GM10248 (cell line): ENCODE data around the gene TNFRSF8.

ENCODE experiments used
- CTCF ChIA-PET: fragments of 300-600 bp; sonication (Branson Sonifier 250); formaldehyde crosslinking; extraction: SDS; loops from one replicate; lab custom pipeline; 2021; ENCODE audit warnings: antibody characterized with exemption; lab: Yijun Ruan, JAX
- POLR2A ChIA-PET: fragments of 350-650 bp; sonication (Branson Sonifier 250); formaldehyde crosslinking; extraction: SDS; loops from one replicate; lab custom pipeline; 2020; ENCODE audit warnings: antibody characterized with exemption; lab: Yijun Ruan, JAX
- DNase-seq: peaks from one replicate; pipeline ENCODE4 v3.0.0; 2012; ENCODE audit errors: extremely low spot score
- TF ChIP-seq, protein P1 (sequence below): IDR thresholded peaks from 2 replicates; pipeline ENCODE4 v1.5.1; 2012; ENCODE audit warnings: mild to moderate bottlenecking, low read depth; ENCODE audit errors: extremely low read depth, missing control alignments, control extremely low read depth

Gene TNFRSF8

DNA sequence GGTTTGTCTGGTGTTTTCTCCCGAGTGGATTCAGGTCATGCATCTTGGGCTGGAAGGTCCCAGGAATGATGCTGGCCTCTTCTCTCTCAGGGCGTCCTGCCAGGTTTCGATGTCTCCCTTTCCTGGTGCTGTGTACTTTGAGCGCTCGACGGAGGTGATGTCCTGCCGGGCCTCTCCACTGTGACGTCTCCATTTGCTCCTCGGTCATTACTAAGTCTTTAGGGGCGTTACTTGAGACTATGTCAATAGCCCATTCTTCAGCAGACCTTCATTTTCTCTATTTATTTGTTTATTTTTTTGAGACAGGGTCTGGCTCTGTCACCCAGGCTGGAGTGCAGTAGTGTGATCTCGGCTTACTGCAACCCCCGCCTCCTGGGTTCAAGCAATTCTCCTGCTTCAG lies 66.5 kb downstream of the TNFRSF8 start:
- CTCF ChIA-PET = interaction anchor here (0.8 to 1.0 kb wide), 2 partner anchors 72 to 80 kb away, joined by 3 read pairs; no protein-coding TSS in a partner anchor
- no peak for DNase-seq
- POLR2A ChIA-PET = no interaction called here
- TF ChIP-seq, protein P1, sequence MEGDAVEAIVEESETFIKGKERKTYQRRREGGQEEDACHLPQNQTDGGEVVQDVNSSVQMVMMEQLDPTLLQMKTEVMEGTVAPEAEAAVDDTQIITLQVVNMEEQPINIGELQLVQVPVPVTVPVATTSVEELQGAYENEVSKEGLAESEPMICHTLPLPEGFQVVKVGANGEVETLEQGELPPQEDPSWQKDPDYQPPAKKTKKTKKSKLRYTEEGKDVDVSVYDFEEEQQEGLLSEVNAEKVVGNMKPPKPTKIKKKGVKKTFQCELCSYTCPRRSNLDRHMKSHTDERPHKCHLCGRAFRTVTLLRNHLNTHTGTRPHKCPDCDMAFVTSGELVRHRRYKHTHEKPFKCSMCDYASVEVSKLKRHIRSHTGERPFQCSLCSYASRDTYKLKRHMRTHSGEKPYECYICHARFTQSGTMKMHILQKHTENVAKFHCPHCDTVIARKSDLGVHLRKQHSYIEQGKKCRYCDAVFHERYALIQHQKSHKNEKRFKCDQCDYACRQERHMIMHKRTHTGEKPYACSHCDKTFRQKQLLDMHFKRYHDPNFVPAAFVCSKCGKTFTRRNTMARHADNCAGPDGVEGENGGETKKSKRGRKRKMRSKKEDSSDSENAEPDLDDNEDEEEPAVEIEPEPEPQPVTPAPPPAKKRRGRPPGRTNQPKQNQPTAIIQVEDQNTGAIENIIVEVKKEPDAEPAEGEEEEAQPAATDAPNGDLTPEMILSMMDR = no peak

GRCh38 chr1:12130466-12131130 lies 67.5 kb downstream of the TNFRSF8 start:
- POLR2A ChIA-PET = no interaction called here
- TF ChIP-seq, protein P1 = no peak
- no peak for DNase-seq
- CTCF ChIA-PET = interaction anchor here (0.8 to 1.0 kb wide), 2 partner anchors 71 to 79 kb away, joined by 3 read pairs; no protein-coding TSS in a partner anchor

DNA sequence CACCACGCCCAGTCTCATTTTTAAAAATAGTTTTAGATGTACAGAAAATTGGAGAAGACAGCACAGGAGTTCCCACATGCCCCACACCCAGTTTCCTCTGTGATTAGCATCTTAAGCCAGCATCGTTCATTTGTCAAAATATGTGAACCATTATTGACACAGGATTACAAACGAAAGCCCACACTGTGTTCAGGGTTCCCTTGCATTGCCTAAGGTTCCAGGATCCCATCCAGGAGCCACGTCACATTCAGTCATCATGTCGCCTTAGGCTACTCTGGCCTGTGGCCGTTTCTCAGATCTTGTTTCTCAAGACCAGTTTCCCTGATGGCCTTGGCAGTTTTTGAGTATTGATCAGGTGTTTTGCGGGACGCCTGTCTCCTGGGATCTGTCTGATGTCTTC lies 69.0 kb downstream of the TNFRSF8 start:
- CTCF ChIA-PET = interaction anchor here (1.2 kb wide), 1 partner anchor 8 kb away, joined by 3 read pairs; no protein-coding TSS in a partner anchor
- POLR2A ChIA-PET = interaction anchor here (0.6 kb wide), 1 partner anchor 113 kb away, joined by 3 read pairs; no protein-coding TSS in a partner anchor
- TF ChIP-seq, protein P1 = no peak
- no peak for DNase-seq

DNA sequence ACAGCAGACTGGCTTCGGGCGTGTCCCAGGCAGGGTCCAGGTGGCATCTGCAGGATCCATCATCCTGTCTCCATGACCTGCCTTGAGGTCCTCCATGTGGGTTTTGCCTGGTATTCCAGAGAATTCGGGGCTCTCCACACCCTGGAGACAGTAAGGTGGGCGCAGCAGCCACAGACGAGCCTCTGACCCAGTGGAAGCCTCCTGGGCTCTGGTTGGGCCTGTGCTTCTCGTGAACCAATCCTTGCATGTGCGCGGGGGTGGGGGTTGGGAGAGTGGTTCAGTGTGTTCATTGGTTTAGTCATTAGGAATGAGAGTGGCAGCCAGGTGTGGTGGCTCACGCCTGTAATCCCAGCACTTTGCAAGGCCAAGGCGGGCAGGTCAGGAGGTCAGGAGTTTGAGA lies 71.6 kb downstream of the TNFRSF8 start:
- POLR2A ChIA-PET = no interaction called here
- DNase-seq = no peak
- CTCF ChIA-PET = interaction anchor here (0.8 to 3.5 kb wide), 2 partner anchors 10 to 35 kb away, joined by 3 to 18 read pairs; no protein-coding TSS in a partner anchor
- TF ChIP-seq, protein P1 = no peak

GRCh38 chr1:12135612-12136011 lies 72.5 kb downstream of the TNFRSF8 start:
- TF ChIP-seq, protein P1 = no peak
- CTCF ChIA-PET = interaction anchor here (0.8 to 3.5 kb wide), 2 partner anchors 11 to 34 kb away, joined by 3 to 18 read pairs; no protein-coding TSS in a partner anchor
- POLR2A ChIA-PET = interaction anchor here (0.6 kb wide), 1 partner anchor 99 kb away, joined by 3 read pairs; no protein-coding TSS in a partner anchor
- no peak for DNase-seq

DNA sequence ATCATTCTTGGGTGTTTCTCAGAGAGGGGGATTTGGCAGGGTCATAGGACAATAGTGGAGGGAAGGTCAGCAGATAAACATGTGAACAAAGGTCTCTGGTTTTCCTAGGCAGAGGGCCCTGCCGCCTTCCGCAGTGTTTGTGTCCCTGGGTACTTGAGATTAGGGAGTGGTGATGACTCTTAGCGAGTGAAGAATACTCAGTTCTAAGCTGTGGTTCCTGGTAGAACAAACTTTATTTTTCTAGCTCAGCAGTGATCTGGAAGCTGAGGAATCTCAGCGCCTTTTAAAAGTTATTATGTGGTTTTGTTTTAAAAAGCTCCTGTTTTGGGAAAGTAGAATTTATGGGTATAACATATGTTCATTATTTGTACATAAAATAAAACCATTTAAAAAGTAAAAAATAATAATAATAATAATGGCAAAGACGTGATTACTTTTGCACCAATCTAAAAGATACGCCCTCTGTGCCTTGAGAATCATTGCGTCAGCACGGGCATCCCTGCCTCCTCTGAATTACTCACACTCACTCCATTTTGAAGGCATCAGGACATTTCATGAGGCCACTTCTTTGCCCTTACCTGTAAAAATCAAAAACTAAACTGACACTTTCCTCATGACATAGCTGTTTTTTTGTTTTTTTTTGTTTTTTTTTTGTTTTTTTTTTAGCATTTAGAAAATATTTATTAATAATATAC lies 74.0 kb downstream of the TNFRSF8 start:
- TF ChIP-seq, protein P1 = no peak
- CTCF ChIA-PET = interaction anchor here (1.0 to 1.9 kb wide), 5 partner anchors 11 to 73 kb away, joined by 3 to 13 read pairs (median 4); no protein-coding TSS in a partner anchor
- POLR2A ChIA-PET = no interaction called here
- no peak for DNase-seq
